Right forelimb (tissue), 1 donor: ENCODE results near the gene IDE.
"Not testable (repeated sequence)": the region's sequence is repeated elsewhere in the genome, so short reads cannot be mapped to it uniquely, and the experiment has no call there.

Experiments used
- DNase-seq: peaks from one replicate; pipeline ENCODE4 v3.0.0-alpha.2; 2018

IDE gene

DNA sequence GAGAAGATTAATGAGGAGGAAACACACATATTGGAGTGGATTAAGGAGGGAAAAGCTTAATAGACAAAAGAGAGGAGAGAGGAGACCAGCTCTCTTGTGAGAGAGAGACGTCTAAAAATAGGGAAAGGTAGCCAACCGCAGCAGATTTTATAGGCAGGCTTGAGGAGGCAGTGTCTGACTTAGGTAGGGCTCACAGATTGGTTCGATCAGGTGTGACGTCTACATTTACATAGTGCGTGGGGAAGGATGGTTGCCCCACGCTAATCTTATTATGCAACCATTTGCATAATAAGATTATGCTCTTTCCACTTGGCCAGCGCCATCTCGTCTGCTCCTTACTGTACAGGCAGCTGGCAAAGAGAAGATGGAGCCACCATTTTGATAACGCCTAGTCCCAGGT is 160.9 kb downstream of the IDE start:
- no peak for DNase-seq

DNA sequence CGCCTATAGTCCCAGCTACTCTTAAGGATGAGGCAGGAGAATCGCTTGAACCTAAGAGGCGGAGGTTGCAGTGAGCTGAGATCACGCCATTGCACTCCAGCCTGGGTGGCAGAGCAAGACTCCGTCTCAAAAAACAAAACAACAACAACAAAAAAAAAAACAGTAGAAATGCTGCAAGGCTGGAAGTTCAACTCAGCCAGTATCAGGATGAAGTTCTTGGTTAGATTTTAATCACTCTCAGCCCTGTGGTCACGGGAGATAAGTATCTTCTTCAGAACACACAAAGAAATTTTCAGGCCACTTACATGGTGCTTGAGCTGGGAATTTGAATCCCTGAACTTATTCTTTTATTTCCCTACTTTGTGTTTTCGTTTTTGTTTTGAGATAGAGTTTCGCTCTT is 162.5 kb downstream of the IDE start:
- DNase-seq = no peak

DNA sequence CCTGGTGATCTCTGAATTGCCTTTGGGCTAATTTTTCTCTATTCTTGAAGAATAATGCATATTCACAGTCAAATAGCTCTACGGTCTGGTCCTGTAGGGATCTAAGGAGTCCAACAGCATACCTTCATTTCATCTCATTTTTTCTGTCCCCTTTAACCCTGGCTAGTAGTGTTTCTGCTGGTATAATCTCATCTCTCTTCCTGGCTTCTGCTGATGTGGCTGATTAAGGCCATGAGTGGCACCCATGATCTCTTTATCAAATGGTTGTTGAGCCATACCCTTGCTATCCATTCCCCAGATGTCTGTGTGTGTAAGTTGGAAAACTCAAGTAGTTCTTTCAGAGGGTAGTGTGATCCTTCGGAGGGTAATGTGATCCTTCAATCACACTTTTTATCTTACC is 163.4 kb downstream of the IDE start:
- DNase-seq = no peak

DNA sequence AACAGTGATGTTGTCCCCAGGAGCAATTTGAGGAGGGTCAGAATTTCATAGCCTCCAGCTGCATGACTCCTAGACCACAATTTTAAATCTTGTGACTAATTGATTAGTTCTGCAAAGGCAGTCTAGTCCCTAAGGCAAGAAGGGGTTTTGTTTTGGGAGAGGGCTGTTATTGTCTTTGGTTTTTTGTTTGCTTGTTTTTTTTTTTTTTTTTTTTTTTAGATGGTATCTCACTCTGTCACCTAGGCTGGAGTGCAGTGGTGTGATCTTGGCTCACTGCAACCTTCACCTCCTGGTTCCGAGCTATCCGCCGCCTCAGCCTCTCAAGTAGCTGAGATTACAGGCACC is 165.9 kb downstream of the IDE start:
- DNase-seq = no peak

DNA sequence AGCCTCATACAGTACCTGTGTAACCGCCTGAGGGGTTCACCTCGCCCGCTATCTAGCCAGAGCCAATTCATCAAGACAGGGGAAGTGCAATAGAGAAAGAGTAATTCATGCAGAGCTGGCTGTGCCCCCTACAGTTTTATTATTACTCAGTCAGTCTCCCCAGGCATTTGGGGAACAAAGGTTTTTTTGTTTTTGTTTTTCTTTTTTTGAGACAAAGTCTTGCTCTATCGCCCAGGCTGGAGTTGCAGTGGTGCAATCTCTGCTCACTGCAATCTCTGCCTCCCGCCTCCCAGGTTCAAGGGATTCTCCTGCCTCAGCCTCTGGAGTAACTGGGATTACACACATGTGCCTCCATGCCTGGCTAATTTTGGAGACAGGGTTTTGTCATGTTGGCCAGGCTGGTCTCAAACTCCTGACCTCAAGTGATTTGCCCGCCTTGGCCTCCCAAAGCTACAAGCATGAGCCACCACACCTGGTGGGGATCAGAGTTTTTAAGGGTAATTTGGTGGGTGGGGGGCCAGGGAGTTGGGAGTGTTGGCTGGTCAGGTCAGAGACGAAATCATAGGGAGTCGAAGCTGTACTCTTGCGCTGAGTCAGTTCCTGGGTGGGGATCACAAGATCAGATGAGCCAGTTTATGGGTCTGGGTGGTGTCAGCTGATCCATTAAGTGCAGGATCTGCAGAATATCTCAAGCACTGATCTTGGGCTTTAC is 166.4 kb downstream of the IDE start:
- DNase-seq = no peak

DNA sequence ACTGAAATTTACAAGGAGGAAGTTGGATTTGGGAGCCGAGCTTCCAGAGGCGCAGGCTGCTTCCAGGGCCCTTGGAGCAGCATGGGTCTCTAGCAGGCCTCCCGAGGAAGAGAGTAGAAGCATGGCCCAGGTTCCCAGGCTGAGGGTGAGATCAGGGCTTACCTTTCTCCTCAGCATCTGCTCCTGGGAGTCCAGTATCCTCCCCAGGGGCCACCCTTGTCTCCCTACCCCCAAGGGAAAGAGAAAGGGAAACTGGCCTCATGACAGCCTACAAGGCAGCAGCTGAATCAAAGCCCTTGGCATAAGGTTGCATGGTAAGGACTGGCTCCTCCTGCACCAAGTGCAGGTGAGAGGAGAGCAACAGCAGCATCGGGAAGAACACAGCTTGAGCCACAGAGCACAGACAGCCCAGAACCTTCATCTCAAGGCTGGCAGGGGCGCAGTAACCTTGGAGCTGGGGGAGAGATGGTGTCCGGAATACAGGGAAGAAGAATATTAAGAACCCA is 168.4 kb downstream of the IDE start:
- no peak for DNase-seq

DNA sequence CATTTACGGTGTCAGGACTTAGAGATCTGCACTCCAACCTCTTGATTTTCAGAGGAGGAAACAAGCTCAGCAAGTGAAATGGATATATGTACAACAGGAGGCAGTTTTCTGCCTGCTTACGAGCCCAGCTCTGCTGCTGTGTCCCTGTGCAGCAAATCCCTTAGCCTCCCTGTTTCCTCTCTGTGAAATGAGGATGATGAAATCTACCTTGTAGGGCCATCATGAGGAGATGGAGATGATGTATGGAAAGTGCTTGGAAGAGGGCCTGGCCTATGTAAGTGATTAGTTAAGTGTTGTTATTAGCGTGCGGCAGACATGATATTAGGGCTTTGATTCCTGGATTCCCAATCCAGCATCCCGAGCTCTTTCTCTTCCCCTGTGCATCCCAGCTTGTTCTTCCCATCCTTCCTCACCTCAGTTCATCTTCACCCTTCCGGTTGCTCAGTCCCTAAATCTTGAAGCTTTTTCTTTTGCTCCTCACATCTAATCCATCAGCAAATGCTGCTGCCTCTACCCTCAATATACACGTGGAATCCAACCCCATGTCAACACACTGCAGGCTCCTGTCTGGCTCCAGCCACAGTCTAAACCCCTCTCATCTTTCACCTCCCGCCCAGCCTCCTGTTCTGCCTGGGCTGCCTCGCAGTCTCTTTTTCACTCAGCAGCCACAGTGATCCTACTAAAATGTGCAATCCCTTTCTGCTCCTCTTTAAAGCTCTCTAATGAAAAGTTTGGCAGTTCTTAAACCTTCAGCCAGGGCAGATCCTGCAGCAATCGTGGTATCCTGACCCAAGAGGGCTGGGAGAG is 169.1 kb downstream of the IDE start:
- DNase-seq = no peak

DNA sequence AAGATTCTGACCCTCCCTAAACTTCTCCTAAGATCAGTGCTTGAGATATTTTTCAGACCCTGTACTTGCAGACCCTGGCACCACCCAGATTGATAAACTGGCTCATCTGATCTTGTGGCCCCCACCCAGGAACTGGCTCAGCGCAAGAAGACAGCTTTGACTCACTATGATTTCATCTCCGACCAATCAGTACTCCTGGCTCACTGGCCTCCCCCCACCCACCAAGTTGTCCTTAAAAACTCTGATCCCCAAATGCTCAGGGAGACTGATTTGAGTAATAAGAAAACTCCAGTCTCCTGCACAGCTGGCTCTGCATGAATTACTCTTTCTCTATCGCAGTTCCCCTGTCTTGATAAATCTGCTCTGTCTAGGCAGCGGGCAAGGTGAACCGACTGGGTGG is 171.7 kb downstream of the IDE start:
- not testable (repeated sequence) for DNase-seq
